RPMI8226 (cell line): ENCODE measurements around the gene LAPTM4A.
"Not testable (repeated sequence)": the region's sequence is repeated elsewhere in the genome, so short reads cannot be mapped to it uniquely, and the experiment has no call there.

ENCODE experiments used
- DNase-seq: peaks from one replicate; pipeline ENCODE4 v3.0.0-alpha.2; 2015

LAPTM4A gene

GRCh38 chr2:20051532-20052228 lies at the start of gene LAPTM4A:
LAPTM4A (minus strand) TSS chr2:20051628; CDS start chr2:20051520, 108 bp downstream.
- peak; percentile 99 for DNase-seq

GRCh38 chr2:20100711-20101110 lies 49.3 kb upstream of the LAPTM4A start:
- DNase-seq: no peak

GRCh38 chr2:20099780-20100179 lies 48.4 kb upstream of the LAPTM4A start:
- DNase-seq: no peak

- peak; percentile 83 for DNase-seq
These were observed 46.7 kb upstream of the LAPTM4A start for GRCh38 chr2:20097889-20098714.

- no peak for DNase-seq
These were observed 44.0 kb upstream of the LAPTM4A start for GRCh38 chr2:20095469-20095868.

GRCh38 chr2:20094955-20095354 lies 43.5 kb upstream of the LAPTM4A start:
- no peak for DNase-seq

- DNase-seq: no peak
These were observed 42.8 kb upstream of the LAPTM4A start for GRCh38 chr2:20094142-20094755.

GRCh38 chr2:20093263-20094141 lies 42.1 kb upstream of the LAPTM4A start:
- DNase-seq: peak; percentile 66

- no peak for DNase-seq
These were observed 41.4 kb upstream of the LAPTM4A start for GRCh38 chr2:20092901-20093235.

GRCh38 chr2:20092226-20092900 lies 40.9 kb upstream of the LAPTM4A start:
- no peak for DNase-seq

GRCh38 chr2:20091305-20091991 lies 40.0 kb upstream of the LAPTM4A start:
- no peak for DNase-seq

GRCh38 chr2:20089715-20090464 lies 38.5 kb upstream of the LAPTM4A start:
- DNase-seq: no peak

GRCh38 chr2:20085909-20086308 lies 34.5 kb upstream of the LAPTM4A start:
- DNase-seq: not testable (repeated sequence)

- not testable (repeated sequence) for DNase-seq
These were observed 31.4 kb upstream of the LAPTM4A start for GRCh38 chr2:20082812-20083211.

GRCh38 chr2:20081841-20082240 lies 30.4 kb upstream of the LAPTM4A start:
- DNase-seq: no peak

GRCh38 chr2:20080839-20081415 lies 29.5 kb upstream of the LAPTM4A start:
- no peak for DNase-seq

GRCh38 chr2:20080428-20080827 lies 29.0 kb upstream of the LAPTM4A start:
- no peak for DNase-seq

- DNase-seq: no peak
These were observed 28.2 kb upstream of the LAPTM4A start for GRCh38 chr2:20079546-20080115.

- DNase-seq: peak; percentile 41
These were observed 26.0 kb upstream of the LAPTM4A start for GRCh38 chr2:20077411-20077940.

- DNase-seq: no peak
These were observed 25.3 kb upstream of the LAPTM4A start for GRCh38 chr2:20076757-20077156.
